Esophagus muscularis mucosa (tissue), 4 donors: ENCODE measurements around the gene SLC39A6. TPM values are rescaled to one million over a fixed set of nuclear protein-coding genes. Genes with fewer than 3 reads are reported as not detected.

Experiments
- DNase-seq: peaks from one replicate; pipeline ENCODE4 v3.0.0-alpha.2; 2017; ENCODE audit errors: extremely low spot score
- H3K27ac ChIP-seq, 4 donors: fragments of 200-600 bp; sonication (generic); replicated peaks in 1 of 4; 1 replicate in 3 of 4; 2 replicates in 1 of 4; pipeline ENCODE4 v1.5.1; 2016 to 2019; ENCODE audit warnings: mild to moderate bottlenecking in 1 of 4
- H3K27me3 ChIP-seq, 4 donors: fragments of 200-600 bp; sonication (generic); one replicate each; pipeline versions ENCODE4 v1.5.1 to v1.6.0; 2016 to 2019
- H3K36me3 ChIP-seq, 4 donors: fragments of 200-600 bp; sonication (generic); one replicate each; pipeline ENCODE4 v1.5.1; 2016 to 2019
- H3K4me1 ChIP-seq, 4 donors: fragments of 200-600 bp; sonication (generic); one replicate each; pipeline ENCODE4 v1.5.1; 2016 to 2019
- H3K4me3 ChIP-seq, 4 donors: fragments of 200-600 bp; sonication (generic); 1 replicate in 2 of 4; 2 replicates in 2 of 4; pipeline ENCODE4 v1.5.1; 2016 to 2019; ENCODE audit warnings: mild to moderate bottlenecking in 4 of 4, moderate library complexity in 1 of 4
- H3K9me3 ChIP-seq, 4 donors: fragments of 200-600 bp; sonication (generic); 1 replicate in 3 of 4; 2 replicates in 1 of 4; pipeline ENCODE4 v1.5.1; 2016 to 2019
- CTCF ChIP-seq, 3 experiments: fragments of 200-600 bp in 2 of 3; fragments of 450-650 bp in 1 of 3; sonication (generic) in 2 of 3; IDR thresholded peaks; one replicate each; pipeline ENCODE4 v1.5.1; 2017 to 2019; ENCODE audit warnings: antibody characterized with exemption in 3 of 3, mild to moderate bottlenecking in 2 of 3, moderate library complexity in 1 of 3
- EP300 ChIP-seq: sonication (generic); formaldehyde crosslinking; IDR thresholded peaks from one replicate; pipeline ENCODE4 v1.6.1; 2017; ENCODE audit warnings: antibody characterized with exemption
- POLR2A ChIP-seq: fragments of 450-650 bp; IDR thresholded peaks from one replicate; pipeline ENCODE4 v1.6.1; 2017; ENCODE audit warnings: antibody characterized with exemption, moderate library complexity, mild to moderate bottlenecking, low read depth
- POLR2AphosphoS5 ChIP-seq, 2 donors: sonication (generic); formaldehyde crosslinking; IDR thresholded peaks; one replicate each; pipeline ENCODE4 v1.6.1; 2017; ENCODE audit warnings: antibody characterized with exemption in 2 of 2
- WGBS: methylation state at CpG from one replicate; pipeline ENCODE4 v1.1.5; 2018; 5-methylcytosine and 5-hydroxymethylcytosine counted together
- intact Hi-C: fragments of 100-400 bp; cut with DNase I; formaldehyde crosslinking; loops from one replicate; pipeline ENCODE4 v1.15.1; 2023
- total RNA-seq, 4 donors: library from RNA; depleted of rRNA; stranded (reverse); fragments of >200 nt; gene quantifications; one replicate each; pipeline versions ENCODE4 v1.1.0 to v1.2.1, GENCODE V29; 2016

Gene SLC39A6
- total RNA-seq, 4 donors from 2014 or later: 26.6 to 39.1 (median 33.5) TPM

- TF ChIP-seq EP300: no peak
- TF ChIP-seq POLR2A: no peak
- no peak for TF ChIP-seq POLR2AphosphoS5 (IDR thresholded peaks at IDR 0.05)
- TF ChIP-seq CTCF (IDR thresholded peaks at IDR 0.05): no peak
- 89% methylated on average over 3 of the region's 3 CpGs for WGBS
Observed at GRCh38 chr18:36142751-36143150, 13.6 kb upstream of the SLC39A6 start.

GRCh38 chr18:36141576-36141975 lies 12.4 kb upstream of the SLC39A6 start:
- Histone ChIP-seq H3K4me1 (no peaks in the 10 kb centered on the region), H3K27me3 (no peaks in the 10 kb centered on the region), H3K4me3 (no peak overlapping the region), H3K36me3 (peaks cover 51 to 100% (median 87%) of the 10 kb centered on the region in 4 donors), H3K9me3 (no peaks in the 10 kb centered on the region), H3K27ac (no peak overlapping the region)
- no peak for DNase-seq
- intact Hi-C loops: no loop called here
- 97% methylated on average over 4 of the region's 4 CpGs for WGBS
- TF ChIP-seq EP300 (no peak), POLR2AphosphoS5 (IDR thresholded peaks at IDR 0.05) (no peak)

More at GRCh38 chr18:36142751-36143150, 13.6 kb upstream of the SLC39A6 start:
- Histone ChIP-seq H3K9me3 (no peaks in the 10 kb centered on the region), H3K4me3 (no peak overlapping the region), H3K4me1 (no peaks in the 10 kb centered on the region), H3K36me3 (peaks cover 52 to 100% (median 87%) of the 10 kb centered on the region in 4 donors), H3K27ac (no peak overlapping the region), H3K27me3 (no peaks in the 10 kb centered on the region)
- intact Hi-C loops: no loop called here
- no peak for DNase-seq

- DNase-seq: no peak
- intact Hi-C loops: loop anchor here (10.0 kb wide), 1 partner anchor 114 kb away; no protein-coding TSS in a partner anchor
- TF ChIP-seq POLR2AphosphoS5 (IDR thresholded peaks at IDR 0.05) (no peak), EP300 (no peak)
- Histone ChIP-seq H3K4me1 (peaks cover 0 to under 1% (median 0%) of the 10 kb centered on the region in 4 donors), H3K27me3 (no peaks in the 10 kb centered on the region), H3K36me3 (peaks cover 34 to 89% (median 71%) of the 10 kb centered on the region in 4 donors), H3K4me3 (no peak overlapping the region), H3K9me3 (no peaks in the 10 kb centered on the region), H3K27ac (no peak overlapping the region)
- WGBS: 89% methylated on average over 5 of the region's 5 CpGs
Observed at GRCh38 chr18:36139245-36139644, 10.1 kb upstream of the SLC39A6 start.

- Histone ChIP-seq H3K27ac (no peak overlapping the region), H3K9me3 (no peaks in the 10 kb centered on the region), H3K4me3 (no peak overlapping the region), H3K4me1 (peaks cover 19 to 40% (median 27%) of the 10 kb centered on the region in 4 donors), H3K27me3 (no peaks in the 10 kb centered on the region), H3K36me3 (peaks cover 21 to 56% (median 43%) of the 10 kb centered on the region in 4 donors)
- intact Hi-C loops: loop anchor here (10.0 kb wide), 1 partner anchor 110 kb away; no protein-coding TSS in a partner anchor
- 97% methylated on average over 1 of the region's 1 CpG for WGBS
- no peak for DNase-seq
- no peak for TF ChIP-seq CTCF (IDR thresholded peaks at IDR 0.05)
Observed at GRCh38 chr18:36135264-36135663, 6.1 kb upstream of the SLC39A6 start.

GRCh38 chr18:36132756-36133155 lies 3.6 kb upstream of the SLC39A6 start:
- TF ChIP-seq POLR2A: no peak
- no peak for TF ChIP-seq EP300
- TF ChIP-seq CTCF (IDR thresholded peaks at IDR 0.05): no peak
- no peak for TF ChIP-seq POLR2AphosphoS5 (IDR thresholded peaks at IDR 0.05)
- Histone ChIP-seq H3K4me1 (peaks cover 25 to 47% (median 33%) of the 10 kb centered on the region in 4 donors), H3K4me3 (no peak overlapping the region), H3K27me3 (no peaks in the 10 kb centered on the region), H3K36me3 (peaks cover 7 to 31% (median 20%) of the 10 kb centered on the region in 4 donors), H3K9me3 (no peaks in the 10 kb centered on the region), H3K27ac (no peak overlapping the region)
- DNase-seq: no peak
- intact Hi-C loops: loop anchor here (10.0 kb wide), 1 partner anchor 108 kb away; no protein-coding TSS in a partner anchor
- WGBS: 66% methylated on average over 3 of the region's 3 CpGs
